Fibroblast of lung (primary cell): Measurements from ENCODE around the gene BMP6.

Source experiments
- CTCF ChIP-seq, 2 donors: IDR thresholded peaks in 1 of 2; conservative IDR thresholded peaks in 1 of 2; 1 replicate in 1 of 2; 2 replicates in 1 of 2; pipeline ENCODE4 v1.5.1; 2011 to 2012; ENCODE audit warnings: low read length in 2 of 2, control low read depth in 1 of 2, inconsistent platforms in 1 of 2, low read depth in 1 of 2, mild to moderate bottlenecking in 1 of 2
- EZH2 ChIP-seq: IDR thresholded peaks from 2 replicates; pipeline ENCODE4 v1.5.1; 2012; ENCODE audit warnings: low read length, control low read depth, mild to moderate bottlenecking; ENCODE audit errors: missing control alignments

GRCh38 chr6:7723554-7723953 lies 2.3 kb upstream of the BMP6 start:
- TF ChIP-seq CTCF (conservative IDR thresholded peaks at IDR 0.05 in 1 of 2, IDR thresholded peaks at IDR 0.05 in 1 of 2; ENCODE audit: low read depth in 1 of 2, low read length in 2 of 2): no peak
- no peak for TF ChIP-seq EZH2
